Parathyroid adenoma (tissue), 2 donors: ENCODE data around the gene TSHR.

Experiments used
- H2AFZ ChIP-seq: fragments of 300-600 bp; sonication (generic); one replicate; pipeline ENCODE4 v1.7.0; 2017; ENCODE audit warnings: antibody characterized with exemption, mild to moderate bottlenecking
- H3K27ac ChIP-seq: fragments of 300-600 bp; sonication (generic); one replicate; pipeline ENCODE4 v1.7.0; 2017
- H3K27me3 ChIP-seq: fragments of 300-600 bp; sonication (generic); one replicate; pipeline ENCODE4 v1.7.0; 2017; ENCODE audit warnings: low read length; ENCODE audit not compliant: control insufficient read depth, insufficient read depth
- H3K36me3 ChIP-seq: fragments of 300-600 bp; sonication (generic); one replicate; pipeline ENCODE4 v1.7.0; 2017; ENCODE audit warnings: low read length; ENCODE audit not compliant: control insufficient read depth, insufficient read depth
- H3K4me1 ChIP-seq: fragments of 300-600 bp; sonication (generic); one replicate; pipeline ENCODE4 v1.7.0; 2017; ENCODE audit warnings: control low read depth
- H3K4me2 ChIP-seq: fragments of 300-600 bp; sonication (generic); one replicate; pipeline ENCODE4 v1.7.0; 2017; ENCODE audit warnings: low read length
- H3K4me3 ChIP-seq: fragments of 300-600 bp; sonication (generic); one replicate; pipeline ENCODE4 v1.7.0; 2017; ENCODE audit warnings: low read depth, low read length
- H3K79me2 ChIP-seq: fragments of 300-600 bp; sonication (generic); one replicate; pipeline ENCODE4 v1.7.0; 2017; ENCODE audit warnings: control low read depth
- H3K9ac ChIP-seq: fragments of 300-600 bp; sonication (generic); one replicate; pipeline ENCODE4 v1.7.0; 2017; ENCODE audit warnings: mild to moderate bottlenecking
- H3K9me3 ChIP-seq: fragments of 300-600 bp; sonication (generic); one replicate; pipeline ENCODE4 v1.7.0; 2017; ENCODE audit warnings: low read length; ENCODE audit not compliant: control insufficient read depth
- CTCF ChIP-seq: fragments of 300-600 bp; sonication (generic); IDR thresholded peaks from one replicate; pipeline ENCODE4 v1.7.0; 2017; ENCODE audit warnings: antibody characterized with exemption, mild to moderate bottlenecking
- donor health status: primary hyperparathyroidism.

Gene TSHR

GRCh38 chr14:81123811-81124210 is 168.4 kb downstream of the TSHR start:
- no peak for TF ChIP-seq CTCF
- no peaks in the 10 kb centered on the region for H3K79me2 ChIP-seq
- H3K36me3 ChIP-seq = no peaks in the 10 kb centered on the region
- no peaks in the 10 kb centered on the region for H3K4me1 ChIP-seq
- H3K4me2 ChIP-seq = no peak overlapping the region
- H2AFZ ChIP-seq = no peak overlapping the region
- no peak overlapping the region for H3K4me3 ChIP-seq
- no peaks in the 10 kb centered on the region for H3K9me3 ChIP-seq
- H3K27ac ChIP-seq = no peak overlapping the region
- no peak overlapping the region for H3K9ac ChIP-seq
- H3K27me3 ChIP-seq = no peaks in the 10 kb centered on the region

GRCh38 chr14:81125536-81125935 is 170.1 kb downstream of the TSHR start:
- H3K4me2 ChIP-seq = no peak overlapping the region
- no peaks in the 10 kb centered on the region for H3K36me3 ChIP-seq
- H3K79me2 ChIP-seq = no peaks in the 10 kb centered on the region
- TF ChIP-seq CTCF = no peak
- H2AFZ ChIP-seq = no peak overlapping the region
- H3K27ac ChIP-seq = no peak overlapping the region
- H3K4me3 ChIP-seq = no peak overlapping the region
- H3K9me3 ChIP-seq = no peaks in the 10 kb centered on the region
- no peak overlapping the region for H3K9ac ChIP-seq
- H3K4me1 ChIP-seq = no peaks in the 10 kb centered on the region
- no peaks in the 10 kb centered on the region for H3K27me3 ChIP-seq

GRCh38 chr14:81127785-81128184 is 172.4 kb downstream of the TSHR start:
- no peaks in the 10 kb centered on the region for H3K27me3 ChIP-seq
- no peak overlapping the region for H3K4me2 ChIP-seq
- no peaks in the 10 kb centered on the region for H3K79me2 ChIP-seq
- no peak overlapping the region for H2AFZ ChIP-seq
- no peaks in the 10 kb centered on the region for H3K9me3 ChIP-seq
- TF ChIP-seq CTCF = no peak
- H3K36me3 ChIP-seq = no peaks in the 10 kb centered on the region
- no peaks in the 10 kb centered on the region for H3K4me1 ChIP-seq
- no peak overlapping the region for H3K27ac ChIP-seq
- H3K9ac ChIP-seq = no peak overlapping the region
- no peak overlapping the region for H3K4me3 ChIP-seq

- Histone ChIP-seq H3K9me3 (no peaks in the 10 kb centered on the region), H3K36me3 (no peaks in the 10 kb centered on the region), H3K27ac (no peak overlapping the region), H3K4me1 (no peaks in the 10 kb centered on the region), H3K4me3 (no peak overlapping the region), H2AFZ (no peak overlapping the region), H3K79me2 (no peaks in the 10 kb centered on the region), H3K4me2 (no peak overlapping the region), H3K9ac (no peak overlapping the region), H3K27me3 (no peaks in the 10 kb centered on the region)
- no peak for TF ChIP-seq CTCF
Measured at GRCh38 chr14:81129242-81129641, 173.8 kb downstream of the TSHR start.

- Histone ChIP-seq H3K27me3 (no peaks in the 10 kb centered on the region), H3K27ac (no peak overlapping the region), H2AFZ (no peak overlapping the region), H3K36me3 (no peaks in the 10 kb centered on the region), H3K9ac (no peak overlapping the region), H3K4me2 (no peak overlapping the region), H3K79me2 (no peaks in the 10 kb centered on the region), H3K4me1 (no peaks in the 10 kb centered on the region), H3K9me3 (no peaks in the 10 kb centered on the region), H3K4me3 (no peak overlapping the region)
- no peak for TF ChIP-seq CTCF
Measured at GRCh38 chr14:81132468-81132867, 177.0 kb downstream of the TSHR start.
